NT2/D1 (cell line): ENCODE measurements around the gene ITPKB.

Experiments
- SUZ12 ChIP-seq: IDR thresholded peaks from 2 replicates; pipeline ENCODE4 v1.6.1; 2011; ENCODE audit not compliant: insufficient read length, insufficient read depth; ENCODE audit errors: extremely low read depth
- YY1 ChIP-seq: IDR thresholded peaks from 2 replicates; pipeline ENCODE4 v1.6.1; 2011; ENCODE audit not compliant: insufficient read length, insufficient read depth
- ZNF274 ChIP-seq: IDR thresholded peaks from 2 replicates; pipeline ENCODE4 v1.6.1; 2011; ENCODE audit warnings: mild to moderate bottlenecking, low read depth, low read length

GRCh38 chr1:226600254-226600653 lies 138.8 kb downstream of the ITPKB start:
- no peak for TF ChIP-seq YY1
- TF ChIP-seq SUZ12: no peak
- no peak for TF ChIP-seq ZNF274
